Karpas-422 (cell line): ENCODE data around the gene CLHC1. TPM values are rescaled to one million over a fixed set of nuclear protein-coding genes. Genes with fewer than 3 reads are reported as not detected.

Experiments used
- DNase-seq: peaks from one replicate; pipeline ENCODE4 v3.0.0-alpha.2; 2015
- H2AFZ ChIP-seq: fragments of 200-600 bp; sonication (generic); 2 replicates; pipeline ENCODE4 v1.6.1; 2014; ENCODE audit warnings: antibody characterized with exemption, low read length, mixed read lengths
- H3K27ac ChIP-seq: fragments of 200-600 bp; sonication (generic); 2 replicates; pipeline ENCODE4 v1.5.1; 2014; ENCODE audit warnings: mild to moderate bottlenecking, low read length, moderate library complexity
- H3K27me3 ChIP-seq: fragments of 200-600 bp; sonication (generic); 2 replicates; pipeline ENCODE4 v1.6.1; 2014; ENCODE audit warnings: low read length, mixed read lengths
- H3K36me3 ChIP-seq: fragments of 200-600 bp; sonication (generic); 2 replicates; pipeline ENCODE4 v1.6.1; 2014; ENCODE audit warnings: low read length, mixed read lengths; ENCODE audit not compliant: insufficient read depth
- H3K4me1 ChIP-seq: fragments of 200-600 bp; sonication (generic); 2 replicates; pipeline ENCODE4 v1.6.1; 2014; ENCODE audit warnings: mild to moderate bottlenecking, low read length, mixed read lengths
- H3K4me2 ChIP-seq: fragments of 200-600 bp; sonication (generic); 2 replicates; pipeline ENCODE4 v1.6.1; 2014; ENCODE audit warnings: low read length, low read depth, mild to moderate bottlenecking; ENCODE audit not compliant: poor library complexity, severe bottlenecking
- H3K4me3 ChIP-seq: fragments of 200-600 bp; sonication (generic); 2 replicates; pipeline ENCODE4 v1.5.1; 2014; ENCODE audit warnings: mild to moderate bottlenecking, antibody characterized with exemption, low read length, mixed read lengths
- H3K79me2 ChIP-seq: fragments of 200-600 bp; sonication (generic); 2 replicates; pipeline ENCODE4 v1.6.1; 2014; ENCODE audit warnings: mild to moderate bottlenecking, low read length, mixed read lengths
- H3K9ac ChIP-seq: fragments of 200-600 bp; sonication (generic); 2 replicates; pipeline ENCODE4 v1.6.0; 2014; ENCODE audit warnings: low read length
- H3K9me2 ChIP-seq: fragments of 200-600 bp; sonication (generic), shearing (Covaris generic); replicated peaks from 2 replicates; pipeline ENCODE4 v1.6.0; 2014; ENCODE audit warnings: mild to moderate bottlenecking, low read length, moderate library complexity; ENCODE audit not compliant: insufficient read depth
- H3K9me3 ChIP-seq: fragments of 300-700, 200-600 bp; sonication (generic); 2 replicates; pipeline ENCODE4 v1.6.1; 2014; ENCODE audit warnings: low read length, mixed read lengths
- H4K20me1 ChIP-seq: fragments of 200-600 bp; sonication (generic); 2 replicates; pipeline ENCODE4 v1.6.1; 2014; ENCODE audit warnings: mild to moderate bottlenecking, antibody characterized with exemption, low read length, low read depth; ENCODE audit not compliant: insufficient read depth
- total RNA-seq: library from RNA; depleted of rRNA; stranded (reverse); fragments of >200 nt; shearing (Covaris generic); gene quantifications from 2 replicates; pipeline ENCODE4 v1.2.3, GENCODE V29; 2014; ENCODE audit warnings: low replicate concordance

CLHC1 gene
- total RNA-seq, 1 experiment from 2014 or later: 12.1 TPM

- Histone ChIP-seq H4K20me1 (no peaks in the 10 kb centered on the region), H3K9me3 (no peaks in the 10 kb centered on the region), H3K9me2 (no peaks in the 10 kb centered on the region), H3K36me3 (no peaks in the 10 kb centered on the region), H3K27me3 (no peaks in the 10 kb centered on the region), H2AFZ (no peak overlapping the region), H3K9ac (no peak overlapping the region), H3K4me2 (no peak overlapping the region), H3K4me1 (peaks cover 22% of the 10 kb centered on the region), H3K27ac (no peak overlapping the region), H3K79me2 (no peaks in the 10 kb centered on the region), H3K4me3 (no peak overlapping the region)
- DNase-seq: no peak
Observed at GRCh38 chr2:55163274-55163721, 68.8 kb downstream of the CLHC1 start.

GRCh38 chr2:55162284-55163006, 69.6 kb downstream of the CLHC1 start:
- H3K79me2 ChIP-seq: no peaks in the 10 kb centered on the region
- no peak overlapping the region for H3K4me2 ChIP-seq
- no peak overlapping the region for H3K9ac ChIP-seq

GRCh38 chr2:55161295-55162210, 70.5 kb downstream of the CLHC1 start:
- Histone ChIP-seq H3K27me3 (no peaks in the 10 kb centered on the region), H3K9me2 (no peaks in the 10 kb centered on the region), H3K27ac (no peak overlapping the region), H3K4me2 (no peak overlapping the region), H4K20me1 (no peaks in the 10 kb centered on the region), H3K4me1 (peaks cover 39% of the 10 kb centered on the region), H3K9ac (no peak overlapping the region), H3K36me3 (no peaks in the 10 kb centered on the region), H3K4me3 (no peak overlapping the region), H3K79me2 (no peaks in the 10 kb centered on the region), H3K9me3 (no peaks in the 10 kb centered on the region), H2AFZ (no peak overlapping the region)
- DNase-seq: no peak

More at GRCh38 chr2:55162284-55163006, 69.6 kb downstream of the CLHC1 start:
- no peak for DNase-seq
- no peaks in the 10 kb centered on the region for H3K9me3 ChIP-seq
- H3K9me2 ChIP-seq: no peaks in the 10 kb centered on the region
- no peaks in the 10 kb centered on the region for H4K20me1 ChIP-seq
- H3K36me3 ChIP-seq: no peaks in the 10 kb centered on the region
- H3K27ac ChIP-seq: no peak overlapping the region
- H3K27me3 ChIP-seq: no peaks in the 10 kb centered on the region
- no peak overlapping the region for H3K4me3 ChIP-seq
- peaks cover 30% of the 10 kb centered on the region for H3K4me1 ChIP-seq
- H2AFZ ChIP-seq: no peak overlapping the region

- H3K9me3 ChIP-seq: no peaks in the 10 kb centered on the region
- H3K9ac ChIP-seq: no peak overlapping the region
- H4K20me1 ChIP-seq: no peaks in the 10 kb centered on the region
- no peak overlapping the region for H2AFZ ChIP-seq
- no peaks in the 10 kb centered on the region for H3K79me2 ChIP-seq
- DNase-seq: no peak
- no peak overlapping the region for H3K27ac ChIP-seq
- H3K9me2 ChIP-seq: no peaks in the 10 kb centered on the region
- no peaks in the 10 kb centered on the region for H3K36me3 ChIP-seq
- peaks cover 50% of the 10 kb centered on the region for H3K4me1 ChIP-seq
- no peaks in the 10 kb centered on the region for H3K27me3 ChIP-seq
- H3K4me2 ChIP-seq: no peak overlapping the region
- H3K4me3 ChIP-seq: no peak overlapping the region
Observed at GRCh38 chr2:55160422-55160821, 71.7 kb downstream of the CLHC1 start.

- Histone ChIP-seq H3K9me2 (no peaks in the 10 kb centered on the region), H2AFZ (no peak overlapping the region), H3K4me3 (no peak overlapping the region), H3K79me2 (no peaks in the 10 kb centered on the region), H3K36me3 (no peaks in the 10 kb centered on the region), H3K4me2 (no peak overlapping the region), H3K4me1 (peaks cover 57% of the 10 kb centered on the region), H3K9me3 (no peaks in the 10 kb centered on the region), H3K27ac (no peak overlapping the region), H3K27me3 (no peaks in the 10 kb centered on the region), H3K9ac (no peak overlapping the region), H4K20me1 (no peaks in the 10 kb centered on the region)
- no peak for DNase-seq
Observed at GRCh38 chr2:55159752-55160151, 72.3 kb downstream of the CLHC1 start.

- H3K4me1 ChIP-seq: peaks cover 63% of the 10 kb centered on the region
- H3K27me3 ChIP-seq: no peaks in the 10 kb centered on the region
- no peak overlapping the region for H3K4me3 ChIP-seq
- peak overlapping the region; percentile 18 for H3K4me2 ChIP-seq
- DNase-seq: peak; percentile 60
- peak overlapping the region; percentile 42; the same call in 1 of the 2 replicates for H3K9ac ChIP-seq
- H2AFZ ChIP-seq: peak overlapping the region; percentile 47; the same call in 1 of the 2 replicates
- H4K20me1 ChIP-seq: no peaks in the 10 kb centered on the region
- no peaks in the 10 kb centered on the region for H3K36me3 ChIP-seq
- H3K27ac ChIP-seq: 0 out of 2 replicates have a peak overlapping the region, but pooled peaks have one; percentile 0
- H3K9me2 ChIP-seq: no peaks in the 10 kb centered on the region
- H3K9me3 ChIP-seq: no peaks in the 10 kb centered on the region
- H3K79me2 ChIP-seq: no peaks in the 10 kb centered on the region
Observed at GRCh38 chr2:55159037-55159651, 72.9 kb downstream of the CLHC1 start.

GRCh38 chr2:55158111-55158814, 73.8 kb downstream of the CLHC1 start:
- H3K27me3 ChIP-seq: no peaks in the 10 kb centered on the region
- H2AFZ ChIP-seq: no peak overlapping the region
- peaks cover 72% of the 10 kb centered on the region for H3K4me1 ChIP-seq
- no peak for DNase-seq
- H3K36me3 ChIP-seq: no peaks in the 10 kb centered on the region
- no peaks in the 10 kb centered on the region for H3K9me2 ChIP-seq
- no peak overlapping the region for H3K27ac ChIP-seq
- H3K9ac ChIP-seq: no peak overlapping the region
- H3K4me3 ChIP-seq: no peak overlapping the region
- H3K79me2 ChIP-seq: no peaks in the 10 kb centered on the region
- no peaks in the 10 kb centered on the region for H4K20me1 ChIP-seq
- peak overlapping the region; percentile 73 for H3K4me2 ChIP-seq
- H3K9me3 ChIP-seq: no peaks in the 10 kb centered on the region
